NB4 (cell line): ENCODE results near the gene PLEKHB2.

Experiments used
- CTCF ChIP-seq: IDR thresholded peaks from one replicate; pipeline ENCODE4 v1.5.1; 2012; ENCODE audit warnings: low read depth, low read length
- MAX ChIP-seq: IDR thresholded peaks from 2 replicates; pipeline ENCODE4 v1.6.1; 2011; ENCODE audit warnings: low read depth, low read length
- MYC ChIP-seq: IDR thresholded peaks from 2 replicates; pipeline ENCODE4 v1.6.1; 2011; ENCODE audit warnings: low read depth, low read length
- POLR2A ChIP-seq: IDR thresholded peaks from 2 replicates; pipeline ENCODE4 v1.6.1; 2011; ENCODE audit warnings: mild to moderate bottlenecking; ENCODE audit not compliant: insufficient read length; ENCODE audit errors: extremely low read depth

- TF ChIP-seq CTCF (no peak), POLR2A (no peak), MYC (no peak), MAX (no peak)
Observed at GRCh38 chr2:131115752-131116151, 10.6 kb downstream of the PLEKHB2 start.
